ENCODE data around the gene PPP2R1A.

Gene PPP2R1A

DNA sequence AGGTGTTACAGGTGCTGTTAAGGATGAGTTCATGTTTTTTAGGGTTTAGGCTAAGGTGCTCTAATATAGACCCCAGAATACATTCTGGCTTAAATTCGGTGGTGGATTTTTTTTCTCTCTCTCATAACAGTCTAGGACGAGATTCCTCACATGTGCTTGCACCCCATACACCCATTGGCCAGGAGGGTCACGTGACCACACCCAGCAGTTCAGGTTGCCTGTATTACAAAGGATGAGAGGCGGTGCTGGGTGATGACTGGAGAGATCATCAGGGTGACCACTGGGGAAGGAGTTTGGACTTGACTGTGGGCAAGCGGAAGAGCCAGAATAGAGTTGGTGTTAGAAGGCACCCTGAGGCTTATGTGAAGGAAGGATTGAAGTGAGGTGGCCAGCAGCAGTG, 27.7 kb downstream of the PPP2R1A start:
- no peak for TF ChIP-seq ZNF274 (IDR thresholded peaks at IDR 0.05; ENCODE audit: low read depth, low read length)
- no peak overlapping the region for H3K4me3 ChIP-seq (ENCODE audit: low read length)

DNA sequence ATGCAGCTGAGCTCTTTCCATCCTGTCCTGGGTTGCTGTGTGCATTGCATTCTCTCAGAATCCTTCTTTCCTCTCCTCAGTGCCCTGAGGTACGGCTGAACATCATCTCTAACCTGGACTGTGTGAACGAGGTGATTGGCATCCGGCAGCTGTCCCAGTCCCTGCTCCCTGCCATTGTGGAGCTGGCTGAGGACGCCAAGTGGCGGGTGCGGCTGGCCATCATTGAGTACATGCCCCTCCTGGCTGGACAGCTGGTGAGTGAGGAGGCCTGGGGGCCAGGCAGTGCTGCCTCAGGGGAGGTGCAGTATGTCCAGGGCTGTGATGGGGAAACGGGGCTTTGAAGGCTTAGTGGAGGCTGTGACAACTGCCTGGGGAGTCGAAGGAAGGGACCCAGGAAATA, 29.8 kb downstream of the PPP2R1A start:
- TF ChIP-seq ZNF274 (IDR thresholded peaks at IDR 0.05; ENCODE audit: low read depth, low read length), result no peak
- H3K4me3 ChIP-seq (ENCODE audit: low read length), result no peak overlapping the region

DNA sequence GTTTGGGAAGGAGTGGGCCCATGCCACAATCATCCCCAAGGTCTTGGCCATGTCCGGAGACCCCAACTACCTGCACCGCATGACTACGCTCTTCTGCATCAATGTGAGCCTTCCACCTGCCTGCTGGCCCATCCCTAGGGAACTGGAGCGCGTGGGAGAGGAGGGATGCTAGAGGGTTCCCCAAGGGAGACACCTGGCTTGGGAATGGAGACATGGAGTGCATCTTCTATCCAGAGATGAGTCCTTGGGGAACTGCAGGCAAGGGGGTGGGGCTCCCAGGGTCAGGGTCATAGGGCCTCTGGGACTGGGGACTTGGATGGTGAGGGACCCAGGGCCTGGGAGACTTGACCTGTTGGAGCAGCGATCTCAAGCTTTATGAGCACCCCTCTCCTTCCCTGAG, 31.2 kb downstream of the PPP2R1A start:
- H3K4me3 ChIP-seq (ENCODE audit: low read length), result no peak overlapping the region
- no peak for TF ChIP-seq ZNF274 (IDR thresholded peaks at IDR 0.05; ENCODE audit: low read depth, low read length)

DNA sequence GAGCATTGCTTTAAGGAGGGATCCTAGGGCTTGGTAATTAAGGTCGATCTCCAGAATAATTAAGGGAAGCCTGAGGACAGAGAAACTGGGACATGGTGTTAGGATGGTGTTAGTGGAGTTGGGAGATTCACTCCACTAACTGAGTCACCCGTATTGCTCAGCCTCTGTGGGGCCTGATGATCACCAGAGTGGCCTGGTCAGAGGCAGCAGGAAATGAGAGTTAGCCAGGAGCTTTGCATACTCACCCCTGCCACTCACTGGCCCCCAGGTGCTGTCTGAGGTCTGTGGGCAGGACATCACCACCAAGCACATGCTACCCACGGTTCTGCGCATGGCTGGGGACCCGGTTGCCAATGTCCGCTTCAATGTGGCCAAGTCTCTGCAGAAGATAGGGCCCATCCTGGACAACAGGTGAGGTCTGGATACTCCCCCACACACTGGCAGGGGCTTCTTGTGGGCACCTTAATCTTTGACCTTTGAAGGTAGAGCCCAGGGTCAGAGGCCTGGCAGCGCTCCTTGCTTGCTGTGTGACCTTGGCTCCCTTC, 32.1 kb downstream of the PPP2R1A start:
- TF ChIP-seq ZNF274 (IDR thresholded peaks at IDR 0.05; ENCODE audit: low read depth, low read length), result no peak
- no peak overlapping the region for H3K4me3 ChIP-seq (ENCODE audit: low read length)

DNA sequence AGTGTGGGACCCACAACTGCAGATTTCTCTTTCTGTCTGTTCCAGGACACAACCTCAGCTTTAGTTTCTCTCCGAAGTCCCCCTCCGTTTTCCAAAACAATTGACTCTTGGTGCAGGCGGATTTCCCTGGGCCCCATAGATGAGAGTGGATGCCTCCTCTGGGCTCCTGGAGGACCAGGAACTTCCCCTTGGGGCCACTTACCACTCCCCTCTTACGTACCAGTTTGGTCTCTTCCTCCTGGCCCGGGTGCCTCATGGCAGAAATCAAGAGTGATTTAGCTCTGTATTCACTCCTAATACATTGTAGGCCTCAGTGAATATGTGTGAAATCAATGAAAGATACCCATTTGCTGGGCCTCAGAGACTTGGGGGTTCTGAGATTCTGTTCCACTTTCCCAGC, 34.4 kb downstream of the PPP2R1A start:
- no peak for TF ChIP-seq ZNF274 (IDR thresholded peaks at IDR 0.05; ENCODE audit: low read depth, low read length)
- no peak overlapping the region for H3K4me3 ChIP-seq (ENCODE audit: low read length)

DNA sequence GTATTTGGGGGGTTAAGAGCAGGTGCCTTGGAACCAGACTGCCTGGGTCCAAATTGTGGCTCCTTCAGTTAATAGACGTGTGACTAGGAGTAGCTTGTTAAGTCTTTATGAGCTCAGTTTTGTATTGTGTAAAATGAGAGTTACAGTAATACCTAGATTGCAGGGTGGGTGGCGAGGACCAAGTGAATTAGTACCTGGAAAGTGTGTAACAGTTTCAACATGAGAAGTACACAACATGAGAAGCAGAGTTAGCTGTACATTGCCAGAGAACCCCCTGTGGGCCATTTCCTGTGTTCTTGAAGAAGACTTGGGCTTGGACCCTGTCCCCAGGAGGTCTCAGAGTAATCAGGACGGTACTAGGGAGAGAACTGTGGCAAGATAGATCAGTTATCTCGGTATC, 36.8 kb downstream of the PPP2R1A start:
- no peak overlapping the region for H3K4me3 ChIP-seq (ENCODE audit: low read length)
- no peak for TF ChIP-seq ZNF274 (IDR thresholded peaks at IDR 0.05; ENCODE audit: low read depth, low read length)

DNA sequence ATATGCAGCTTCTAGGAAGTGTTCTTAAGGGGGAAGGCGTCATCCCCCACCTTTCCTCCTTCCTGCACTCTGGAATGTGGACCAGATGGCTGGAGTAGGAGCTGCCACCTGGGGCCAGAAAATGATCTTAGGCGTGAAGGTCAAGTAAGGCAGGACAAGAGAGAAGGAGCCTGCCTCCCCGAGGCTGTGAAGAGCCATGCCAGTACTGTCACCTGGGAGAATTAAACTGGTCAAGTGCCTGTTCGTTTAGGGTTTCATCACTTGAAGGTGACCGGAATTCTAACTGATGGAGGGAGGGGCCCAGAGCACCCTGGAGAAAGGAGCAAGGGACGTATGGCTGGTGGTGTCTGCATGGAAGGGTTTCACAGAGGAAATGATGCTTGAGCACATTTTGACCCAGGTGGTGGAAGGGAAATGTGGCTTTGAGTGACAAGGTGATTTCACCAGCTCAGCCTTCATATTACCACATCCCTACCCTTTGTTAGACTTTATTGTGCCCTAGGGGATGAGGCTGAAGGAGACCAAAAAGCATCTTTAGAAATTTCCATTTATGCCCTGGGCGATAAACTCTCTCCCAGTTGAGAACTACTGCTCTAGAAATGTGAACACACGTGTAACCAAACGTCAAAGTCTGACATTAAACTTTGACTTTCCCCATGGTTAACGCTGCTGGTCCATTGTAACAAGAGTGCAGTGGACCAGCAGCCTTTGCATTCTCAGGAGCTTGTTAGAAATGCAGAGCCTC, 37.5 kb downstream of the PPP2R1A start:
- H3K4me3 ChIP-seq (ENCODE audit: low read length), result no peak overlapping the region
- TF ChIP-seq ZNF274 (IDR thresholded peaks at IDR 0.05; ENCODE audit: low read depth, low read length), result no peak

DNA sequence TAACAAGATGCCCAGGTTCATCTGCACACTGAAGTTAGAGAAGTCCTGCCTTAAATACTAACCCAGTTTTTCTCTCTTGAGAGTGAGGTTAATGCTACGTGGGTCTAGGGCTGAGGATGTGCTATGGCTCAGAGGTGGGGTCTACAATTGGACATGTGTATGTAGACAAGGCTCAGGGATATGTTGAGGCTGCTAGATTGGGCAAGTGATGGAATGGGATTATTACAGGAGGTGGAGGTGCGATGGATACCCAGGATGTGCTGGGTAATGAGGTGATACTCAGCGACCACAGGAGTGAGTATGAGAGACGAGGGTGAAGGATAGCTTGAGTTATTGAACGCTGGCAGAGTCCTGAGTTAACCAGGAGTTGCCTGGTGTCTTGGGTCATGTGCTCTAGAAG, 38.1 kb downstream of the PPP2R1A start:
- H3K4me3 ChIP-seq (ENCODE audit: low read length), result no peak overlapping the region
- TF ChIP-seq ZNF274 (IDR thresholded peaks at IDR 0.05; ENCODE audit: low read depth, low read length), result no peak

DNA sequence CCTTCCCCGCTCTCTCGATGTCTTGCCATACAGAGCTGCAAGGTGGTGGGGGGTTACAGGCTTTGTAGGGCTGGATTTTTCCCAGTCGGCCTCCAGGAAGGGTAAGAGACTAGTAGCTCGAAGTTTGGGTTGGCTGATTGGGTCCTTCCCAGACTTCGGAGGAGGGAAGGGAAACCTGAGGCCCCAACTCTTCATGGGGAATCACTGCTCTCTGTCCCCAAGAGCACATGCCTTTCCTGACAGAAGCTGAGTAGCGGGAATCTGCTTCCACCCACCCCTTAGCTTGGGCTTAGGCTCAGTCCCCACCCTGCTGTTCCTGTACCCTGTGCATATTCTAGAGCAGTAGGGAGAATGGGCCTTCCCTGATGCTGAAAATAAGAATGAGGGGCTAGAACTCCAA, 39.7 kb downstream of the PPP2R1A start:
- H3K4me3 ChIP-seq (ENCODE audit: low read length), result no peak overlapping the region
- TF ChIP-seq ZNF274 (IDR thresholded peaks at IDR 0.05; ENCODE audit: low read depth, low read length), result no peak

DNA sequence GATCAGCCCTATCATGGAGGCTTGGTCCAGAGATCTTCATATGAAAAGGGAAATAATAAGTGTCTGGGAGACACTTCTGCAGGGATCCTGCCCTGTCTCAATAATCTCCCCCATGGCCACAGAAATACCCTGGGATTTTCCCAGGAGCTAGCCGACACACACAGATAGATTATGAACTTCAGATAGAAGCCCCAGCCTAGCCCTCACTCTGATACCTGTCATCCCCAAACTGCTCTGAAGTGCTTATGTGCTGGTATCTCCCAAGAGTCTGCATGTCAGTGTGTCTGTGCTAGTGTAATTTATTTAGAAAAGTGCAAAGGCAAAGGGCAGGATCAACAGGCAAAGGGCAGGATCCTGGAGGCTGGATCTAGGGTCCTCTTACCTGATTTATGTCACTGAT, 40.8 kb downstream of the PPP2R1A start:
- no peak overlapping the region for H3K4me3 ChIP-seq (ENCODE audit: low read length)
- no peak for TF ChIP-seq ZNF274 (IDR thresholded peaks at IDR 0.05; ENCODE audit: low read depth, low read length)

DNA sequence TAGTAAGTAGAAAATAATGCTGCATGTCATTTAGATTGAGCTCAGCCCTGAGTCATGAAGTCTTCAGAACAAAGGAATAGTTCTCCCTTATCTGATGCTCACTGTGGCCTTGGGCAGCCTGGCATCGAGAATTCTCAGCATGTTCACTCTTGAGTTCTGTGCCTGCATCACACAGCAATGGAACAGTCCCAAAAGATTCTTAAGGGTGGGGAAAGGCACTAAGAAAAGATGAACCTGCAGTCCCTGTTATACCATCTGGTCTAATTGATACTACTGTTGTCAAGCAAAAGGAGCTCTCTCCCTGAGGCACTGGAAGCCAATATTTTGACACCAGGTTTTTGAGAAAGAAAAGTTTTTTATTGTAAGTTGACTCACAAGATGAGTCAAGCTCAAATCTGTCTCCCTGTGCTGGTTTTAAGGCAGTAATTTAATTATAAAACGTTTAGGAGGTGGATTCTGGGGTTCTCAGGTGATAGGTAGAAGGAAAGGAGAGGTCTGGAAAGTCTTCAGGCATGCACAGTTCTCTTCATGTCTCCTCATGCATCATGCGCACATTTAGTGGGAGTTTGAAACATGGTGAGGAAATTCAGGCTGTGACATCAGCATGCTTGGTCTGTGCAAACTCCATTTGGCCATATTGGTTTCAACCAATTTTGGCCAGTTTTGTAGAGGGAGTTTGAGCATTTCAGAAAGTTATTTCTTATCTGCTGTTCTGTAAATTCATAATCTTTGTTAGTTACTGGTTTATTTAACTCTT, 41.5 kb downstream of the PPP2R1A start:
- no peak overlapping the region for H3K4me3 ChIP-seq (ENCODE audit: low read length)
- TF ChIP-seq ZNF274 (IDR thresholded peaks at IDR 0.05; ENCODE audit: low read depth, low read length), result no peak

DNA sequence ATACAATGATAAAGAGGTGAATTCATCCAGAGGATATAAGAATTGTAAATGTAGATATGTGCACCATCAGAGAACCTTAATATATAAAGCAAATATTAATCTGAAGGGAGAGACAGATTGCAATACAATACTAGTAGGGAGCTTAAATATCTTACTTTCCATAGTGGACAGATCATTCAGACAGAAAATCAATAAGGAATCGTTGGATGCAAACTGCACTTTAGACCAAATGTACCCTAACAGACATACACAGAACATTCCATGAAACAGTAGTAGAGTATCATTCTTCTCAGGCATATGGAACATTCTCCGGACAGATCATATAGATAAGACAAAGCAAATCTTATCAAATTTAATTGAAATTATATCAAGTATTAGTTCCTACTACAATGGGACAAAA, 44.6 kb downstream of the PPP2R1A start:
- TF ChIP-seq ZNF274 (IDR thresholded peaks at IDR 0.05; ENCODE audit: low read depth, low read length), result no peak
- no peak overlapping the region for H3K4me3 ChIP-seq (ENCODE audit: low read length)

DNA sequence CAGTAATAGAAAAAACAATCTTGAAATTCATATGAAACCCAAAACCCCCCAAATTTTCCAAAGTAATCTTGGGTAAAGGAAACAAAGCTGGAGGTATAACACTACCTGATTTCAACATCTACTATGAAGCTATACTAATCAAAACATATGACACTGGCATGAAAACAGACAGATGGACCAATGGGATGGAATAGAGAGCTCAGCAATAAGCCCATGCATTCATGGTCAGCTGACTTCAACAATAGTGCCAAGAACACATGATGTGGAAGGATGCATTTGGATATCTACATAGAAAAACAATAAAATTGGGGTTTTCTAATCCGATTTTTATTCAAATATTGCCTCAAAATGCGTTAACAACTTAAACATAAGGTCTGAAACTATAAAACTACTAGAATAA, 47.3 kb downstream of the PPP2R1A start:
- no peak for TF ChIP-seq ZNF274 (IDR thresholded peaks at IDR 0.05; ENCODE audit: low read depth, low read length)
- no peak overlapping the region for H3K4me3 ChIP-seq (ENCODE audit: low read length)

DNA sequence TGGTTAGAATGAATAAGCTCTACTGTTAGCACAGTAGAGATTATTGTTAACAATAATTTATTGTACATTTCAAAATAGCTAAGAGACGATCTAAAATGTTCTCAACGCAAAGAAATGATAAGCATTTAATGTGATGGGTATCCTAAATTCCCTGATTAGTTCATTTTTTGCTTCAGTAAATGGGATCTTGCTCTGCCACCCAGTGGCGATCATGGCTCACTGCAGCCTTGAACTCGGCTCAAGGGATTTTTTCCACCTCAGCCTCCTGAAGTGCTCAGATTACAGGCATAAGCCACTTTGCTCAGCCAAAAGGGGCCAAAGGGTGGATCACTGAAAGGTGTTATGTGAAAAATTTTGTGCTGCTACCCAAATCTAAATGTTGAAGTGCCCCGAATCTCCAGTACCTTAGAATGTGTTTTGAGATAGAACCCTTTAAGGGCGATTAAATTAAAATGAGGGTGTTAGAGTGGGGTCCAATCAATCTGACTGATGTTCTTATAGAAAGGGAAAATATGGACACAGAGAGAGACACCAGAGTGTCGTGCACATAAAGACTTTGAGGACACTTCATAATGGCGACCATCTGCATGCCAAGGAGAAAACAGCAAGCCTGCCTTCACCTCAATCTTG, 48.0 kb downstream of the PPP2R1A start:
- TF ChIP-seq ZNF274 (IDR thresholded peaks at IDR 0.05; ENCODE audit: low read depth, low read length), result no peak

DNA sequence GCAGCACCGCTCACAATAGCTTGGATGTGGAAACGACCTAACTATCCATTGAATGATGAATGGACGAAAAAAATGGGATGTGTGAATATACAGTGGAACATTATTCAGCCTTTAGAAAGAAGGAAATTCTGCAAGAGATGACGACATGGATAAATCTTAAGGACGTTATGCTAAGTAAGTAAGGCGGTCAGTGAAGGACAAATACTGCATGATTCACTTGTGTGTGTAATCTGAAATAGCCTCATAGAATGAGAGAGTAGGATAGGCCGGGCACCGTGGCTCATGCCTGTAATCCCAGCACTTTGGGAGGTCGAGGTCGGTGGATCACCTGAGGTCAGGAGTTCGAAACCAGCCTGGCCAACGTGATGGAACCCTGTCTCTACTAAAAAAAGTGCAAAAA, 54.2 kb downstream of the PPP2R1A start:
- no peak for TF ChIP-seq ZNF274 (IDR thresholded peaks at IDR 0.05; ENCODE audit: low read depth, low read length)

More for the DNA sequence above, 48.0 kb downstream of the PPP2R1A start:
- H3K4me3 ChIP-seq (ENCODE audit: low read length), result no peak overlapping the region

More for the DNA sequence above, 54.2 kb downstream of the PPP2R1A start:
- H3K4me3 ChIP-seq (ENCODE audit: low read length), result no peak overlapping the region
